NCI-H1048 (cell line): ENCODE data around the gene VRK3.

Source experiments
- DNase-seq: peaks from one replicate; lab custom pipeline; 2025; lab: John Stamatoyannopoulos, UW

VRK3 gene

DNA sequence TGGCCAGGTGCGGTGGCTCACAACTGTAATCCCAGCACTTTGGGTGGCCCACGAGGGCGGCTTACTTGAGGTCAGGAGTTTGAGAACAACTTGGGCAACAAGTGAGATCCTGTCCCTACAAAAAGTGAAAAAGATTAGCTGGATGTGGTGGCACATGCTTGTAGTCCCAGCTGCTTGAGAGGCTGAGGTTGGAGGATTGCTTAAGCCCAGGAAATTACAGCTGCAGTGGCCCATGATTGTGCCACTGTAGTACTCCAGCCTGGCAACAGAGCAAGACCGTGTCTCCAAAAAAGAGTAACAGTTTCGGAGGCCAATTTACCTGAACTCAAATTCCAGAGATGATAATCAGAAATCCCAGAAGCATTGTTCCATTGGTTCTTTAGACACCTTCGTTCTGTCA is 5.1 kb upstream of the VRK3 start:
- DNase-seq = no peak

DNA sequence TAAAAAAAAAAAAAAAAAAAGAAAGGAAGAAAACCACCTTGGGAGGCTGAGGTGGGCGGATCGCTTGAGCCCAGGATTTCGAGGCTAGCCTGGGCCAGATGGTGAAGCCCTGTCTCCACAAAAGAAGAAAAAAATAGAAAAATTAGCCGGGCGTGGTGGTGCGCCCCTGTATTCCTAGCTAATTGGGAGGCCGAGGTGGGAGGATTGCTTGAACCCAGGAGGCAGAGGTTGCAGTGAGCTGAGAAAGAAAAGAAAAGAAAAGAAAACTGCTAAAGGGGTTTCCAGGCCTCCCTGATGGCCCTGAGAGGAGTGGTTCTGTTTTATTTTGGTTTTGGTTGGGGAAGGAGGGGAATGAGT is 1.4 kb upstream of the VRK3 start:
- no peak for DNase-seq

DNA sequence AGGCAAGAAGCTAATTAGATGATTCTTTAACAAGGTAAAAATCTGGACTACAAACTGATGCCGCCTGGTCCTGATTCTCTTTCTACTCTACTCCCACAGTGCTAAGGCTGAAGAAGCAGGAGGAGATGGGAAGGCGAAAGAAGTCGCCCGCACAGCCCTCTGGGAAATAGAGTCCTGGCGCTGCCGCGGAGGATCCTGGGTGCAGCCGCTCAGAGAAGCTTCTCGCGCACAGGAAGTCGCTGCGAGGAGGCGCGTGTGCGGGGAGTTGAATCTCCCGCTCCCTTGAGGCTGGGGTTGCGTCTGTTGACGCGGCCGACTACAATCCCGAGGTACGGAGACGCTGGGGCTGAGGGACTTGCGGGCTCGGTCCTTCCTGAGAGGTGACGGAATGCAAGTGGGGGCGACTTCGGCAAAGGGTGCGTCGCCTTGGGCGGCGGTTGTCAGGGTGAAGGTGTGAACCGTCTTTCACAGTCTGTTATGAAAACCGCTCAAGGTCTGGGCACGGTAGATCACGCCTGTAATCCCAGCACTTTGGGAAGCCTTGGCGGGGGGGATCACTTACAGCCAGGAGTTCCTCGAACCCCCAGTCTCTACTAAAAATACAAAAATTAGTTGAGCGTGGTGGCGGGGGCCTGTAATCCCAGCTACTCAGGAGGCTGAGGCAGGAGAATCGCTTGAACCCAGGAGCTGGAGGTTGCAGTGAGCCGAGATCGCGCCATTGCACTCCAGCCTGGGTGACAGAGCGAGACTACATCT is 800 bp upstream of the VRK3 start, which contains the start of gene ZNF473:
ZNF473 (plus strand) TSS at position 212 of the 756 bp plus-strand sequence. CDS start 5,078 bp downstream, outside the sequence.
- peak; percentile 89 for DNase-seq

DNA sequence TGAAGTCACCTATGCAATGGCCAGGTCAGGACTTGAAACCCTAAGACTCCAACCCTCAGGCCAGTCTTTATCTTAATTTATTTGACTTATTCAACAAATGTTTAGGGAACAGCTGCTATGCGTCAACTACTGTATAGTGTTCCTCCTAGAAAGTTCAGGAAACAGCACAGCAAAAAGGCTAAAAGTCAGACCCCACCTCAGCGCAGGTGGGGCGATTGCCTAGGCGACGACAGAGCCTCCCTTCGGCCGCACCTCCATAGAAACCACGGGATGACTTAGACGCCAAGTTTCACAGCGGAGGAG is 502 bp downstream of the VRK3 start:
- no peak for DNase-seq

DNA sequence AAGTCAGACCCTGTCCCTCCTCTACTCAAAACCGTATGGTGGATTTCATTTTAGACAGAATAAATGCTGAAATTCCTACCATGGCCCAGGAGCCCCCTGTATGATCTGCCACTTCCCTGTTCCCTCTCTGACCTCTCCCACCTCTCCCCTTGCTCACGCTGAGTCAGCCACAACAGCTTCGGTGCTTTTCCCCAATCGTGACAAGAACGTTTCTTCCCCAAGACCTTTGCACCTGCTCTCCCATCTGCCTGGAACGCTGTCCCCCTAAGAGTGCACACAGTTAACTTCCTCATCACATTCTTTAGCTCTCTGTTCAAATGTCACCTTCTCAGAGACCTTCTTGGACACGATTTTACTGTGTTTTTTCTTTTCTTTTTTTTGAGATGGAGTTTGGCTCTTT is 2.3 kb downstream of the VRK3 start:
- no peak for DNase-seq

DNA sequence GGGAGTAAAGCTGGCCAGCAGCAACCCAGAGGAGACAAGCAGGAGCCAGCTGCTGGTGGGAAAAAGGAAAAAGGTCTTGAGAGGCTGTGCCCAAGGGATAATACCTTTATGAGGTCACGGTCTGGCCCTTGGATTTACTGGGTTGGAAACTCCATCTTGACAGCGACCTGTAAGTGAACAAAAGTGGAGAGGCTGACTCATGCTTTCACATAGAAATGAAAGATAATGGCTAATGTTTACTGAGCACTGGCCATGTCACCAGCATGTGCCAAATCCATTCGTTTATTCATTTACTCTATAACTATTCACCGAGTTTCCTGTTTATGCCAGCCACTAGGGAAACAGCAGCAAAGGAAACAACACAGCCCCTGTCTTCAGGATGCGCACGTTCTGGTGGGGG is 4.7 kb downstream of the VRK3 start:
- DNase-seq = no peak

DNA sequence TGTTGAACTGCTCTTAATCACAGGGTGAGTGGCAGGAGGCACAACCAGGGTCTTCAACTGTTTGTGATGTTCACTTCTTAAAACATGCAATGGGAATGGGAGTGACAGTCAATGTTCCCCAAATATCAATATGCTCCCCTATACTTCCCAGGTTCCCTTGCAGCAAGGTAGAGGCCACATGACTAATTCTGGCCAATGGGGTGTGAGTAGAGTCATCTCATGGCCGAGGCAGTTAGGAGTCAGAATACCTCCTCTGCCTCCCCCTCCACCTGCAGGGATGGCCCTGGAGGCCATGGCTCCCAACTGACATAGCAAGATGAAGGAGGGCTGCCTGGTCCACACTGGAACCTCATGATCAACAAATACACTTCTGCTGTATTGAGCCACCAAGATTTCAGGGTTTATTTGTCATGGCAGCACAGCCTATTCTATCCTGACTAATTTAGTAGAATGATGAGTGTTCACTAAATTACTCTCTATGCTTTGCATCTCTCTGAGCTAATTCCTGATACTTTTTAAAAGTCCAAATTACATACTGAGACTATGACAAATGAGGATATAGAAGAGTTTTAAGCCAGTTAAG is 8.9 kb downstream of the VRK3 start:
- no peak for DNase-seq

DNA sequence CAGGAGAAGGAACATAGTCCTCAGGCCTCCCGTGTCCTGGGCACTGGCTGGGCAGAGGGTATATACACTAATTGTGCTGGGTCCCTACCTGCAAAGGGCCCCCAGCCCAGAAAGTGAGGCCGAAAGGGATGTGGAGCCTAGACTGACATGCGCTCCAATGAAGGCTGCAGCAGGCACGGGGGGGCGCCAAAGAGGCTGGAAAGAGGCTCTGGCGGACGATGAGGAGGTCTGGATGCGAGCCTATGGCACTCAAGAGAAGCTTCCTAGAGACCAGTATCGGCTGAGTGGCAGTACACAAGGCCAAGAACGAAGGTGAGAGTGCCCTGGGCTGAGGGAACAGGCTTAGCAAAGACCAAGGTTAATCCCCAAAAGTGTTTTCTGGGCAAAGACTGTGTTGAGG is 16.6 kb downstream of the VRK3 start:
- no peak for DNase-seq

DNA sequence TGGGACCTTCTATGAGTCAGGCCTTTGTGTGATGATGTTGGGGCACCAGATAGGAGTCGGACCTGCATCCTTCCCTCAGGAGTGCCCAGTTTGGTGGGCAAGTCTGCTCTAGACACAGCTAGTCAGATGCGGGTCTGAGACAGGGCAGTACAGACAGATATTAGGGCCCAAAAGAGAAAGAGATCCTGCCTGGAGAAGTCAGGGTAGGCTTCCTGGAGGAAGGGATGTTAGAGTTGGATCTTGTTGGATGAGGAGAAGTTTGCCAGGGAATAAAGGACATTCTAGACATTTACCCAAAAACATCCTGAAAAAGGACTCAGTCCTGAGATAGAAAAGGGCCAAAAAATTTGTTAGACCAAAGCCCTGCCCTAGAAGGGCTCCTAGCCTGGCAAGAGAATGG is 17.2 kb downstream of the VRK3 start:
- no peak for DNase-seq

DNA sequence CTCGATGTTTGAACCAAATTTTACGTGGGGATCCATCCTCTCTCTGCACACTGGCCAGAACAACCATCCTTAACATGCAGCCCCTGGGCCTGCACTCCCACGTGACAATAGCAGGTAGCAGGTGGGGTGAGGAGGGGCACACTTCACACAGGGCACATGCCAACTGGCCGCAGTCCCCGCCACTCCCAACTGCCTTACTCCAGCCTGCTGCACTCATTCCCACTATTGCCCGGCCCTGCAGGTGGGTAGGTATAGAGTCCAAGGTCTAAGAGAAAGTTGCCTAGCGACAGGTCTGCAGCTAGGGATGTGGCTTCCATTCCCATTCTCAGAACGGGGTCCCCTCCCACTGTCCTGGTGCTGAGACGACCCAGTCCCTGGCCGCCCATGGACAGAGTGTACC is 18.0 kb downstream of the VRK3 start:
- DNase-seq = no peak

DNA sequence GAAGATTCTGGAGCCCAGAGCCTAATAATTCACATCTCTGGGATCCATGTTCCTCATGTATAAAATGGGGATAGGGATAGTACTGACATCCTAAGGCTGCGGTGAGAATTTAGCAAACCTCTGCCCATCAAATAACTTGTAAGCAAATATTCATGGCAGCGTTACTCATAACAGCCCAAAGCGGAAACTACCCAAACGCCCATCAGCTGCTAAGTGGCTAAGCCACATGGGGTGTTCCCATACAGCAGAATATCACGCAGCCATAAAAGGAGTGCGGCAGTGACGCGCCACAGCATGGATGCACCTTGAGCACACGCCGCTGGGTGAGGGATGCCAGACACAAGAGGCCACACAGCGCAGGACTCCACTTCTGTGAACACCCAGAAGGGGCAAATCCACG is 19.7 kb downstream of the VRK3 start:
- DNase-seq = no peak

DNA sequence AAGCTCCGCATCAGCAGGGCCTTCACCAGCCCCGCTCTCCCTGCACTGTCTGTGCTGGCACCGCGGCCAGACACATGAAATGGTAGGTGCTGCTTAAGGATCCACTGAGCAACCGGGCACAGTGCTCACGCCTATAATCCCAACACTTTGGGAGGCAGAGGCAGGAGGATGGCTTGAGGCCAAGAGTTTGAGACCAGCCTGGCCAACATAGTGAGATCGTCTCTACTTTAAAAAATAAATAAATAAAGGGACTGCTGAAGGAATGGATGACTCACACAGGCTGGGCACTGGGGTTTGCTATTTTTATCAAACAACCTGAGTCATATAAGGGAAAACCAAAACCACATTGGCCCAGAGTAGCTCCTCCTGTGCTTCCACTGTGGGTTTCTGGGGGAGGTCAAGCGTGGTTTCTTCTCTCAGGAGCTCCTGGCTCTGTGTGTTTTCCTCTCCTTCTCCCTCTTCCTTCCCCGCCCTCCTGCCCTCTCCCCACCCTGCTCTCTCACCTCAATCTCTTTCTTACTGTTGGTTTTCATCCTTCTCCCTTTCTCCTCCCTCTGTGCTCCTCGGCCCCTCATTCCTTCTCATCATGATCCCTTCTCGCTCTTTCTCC is 21.3 kb downstream of the VRK3 start:
- DNase-seq = no peak

DNA sequence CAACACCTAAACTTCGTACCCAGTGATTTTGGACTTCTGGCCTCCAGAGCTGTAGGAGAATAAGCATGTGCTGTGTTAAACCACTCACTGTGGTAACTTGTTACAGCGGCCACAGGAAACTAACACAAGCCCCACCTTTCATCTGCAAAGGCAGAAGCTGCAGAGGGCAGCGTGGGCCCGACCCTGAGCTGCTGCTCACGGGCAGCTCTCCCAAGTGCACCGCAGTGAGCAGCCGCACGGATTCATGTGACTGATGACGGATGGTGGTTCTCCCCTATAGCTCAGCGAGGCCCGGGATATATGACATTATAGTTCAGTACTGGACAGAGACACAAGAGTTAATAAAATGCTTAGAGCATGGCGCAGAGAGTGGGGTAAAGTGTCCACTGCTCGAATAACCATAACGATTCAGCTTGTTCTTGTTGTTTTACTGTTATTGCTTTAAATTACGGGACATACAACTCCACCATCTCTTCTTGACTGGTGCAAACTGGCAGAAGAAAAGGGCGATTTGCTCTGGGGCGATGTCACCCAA is 21.9 kb downstream of the VRK3 start:
- DNase-seq = no peak

DNA sequence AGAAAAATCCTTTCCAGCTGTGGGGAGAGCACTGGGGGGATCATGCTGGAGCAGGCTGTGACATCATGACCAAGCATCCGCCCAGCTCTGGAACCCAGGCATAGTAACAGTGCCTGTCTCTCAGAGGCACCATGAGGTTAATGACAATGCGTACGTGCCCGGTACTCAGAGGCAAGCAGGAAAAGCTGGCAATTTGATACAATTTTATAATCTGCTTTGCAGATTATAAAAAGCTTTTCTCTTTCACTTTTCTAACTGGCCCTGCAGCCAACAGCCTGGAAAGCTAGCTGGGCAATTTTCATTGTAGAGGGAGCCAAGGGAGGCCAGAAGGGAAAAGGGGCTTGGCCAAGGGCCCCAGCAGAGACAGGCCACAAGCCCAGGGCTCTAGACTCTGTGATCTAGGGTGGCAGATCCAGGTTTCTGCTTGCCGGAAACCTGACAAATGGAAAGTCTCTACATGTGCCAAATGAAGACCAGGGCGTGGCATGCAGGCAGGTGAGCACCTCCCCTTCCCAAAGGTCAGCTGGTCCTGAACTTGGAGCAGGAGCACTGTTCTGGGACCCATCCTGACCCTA is 22.7 kb downstream of the VRK3 start:
- DNase-seq = no peak

DNA sequence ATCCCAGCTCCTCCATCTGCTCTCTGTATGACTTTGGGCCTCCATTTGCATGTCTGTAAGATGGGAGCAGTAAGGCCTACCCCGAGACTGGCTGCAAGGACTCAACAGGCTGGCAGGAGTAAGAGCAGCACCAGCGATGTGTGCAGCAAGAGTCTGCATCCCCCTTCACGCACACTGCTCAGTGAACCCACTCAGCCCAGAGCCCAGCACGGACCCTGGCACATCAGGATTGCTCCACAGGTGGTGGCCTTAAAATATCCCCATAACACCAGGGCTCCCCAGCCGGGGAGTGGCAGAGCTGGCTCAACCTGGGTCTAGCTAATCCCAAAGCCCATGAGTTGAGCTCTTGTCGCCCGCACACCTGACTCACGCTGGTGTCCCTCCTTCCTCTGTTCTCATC is 23.4 kb downstream of the VRK3 start:
- no peak for DNase-seq

DNA sequence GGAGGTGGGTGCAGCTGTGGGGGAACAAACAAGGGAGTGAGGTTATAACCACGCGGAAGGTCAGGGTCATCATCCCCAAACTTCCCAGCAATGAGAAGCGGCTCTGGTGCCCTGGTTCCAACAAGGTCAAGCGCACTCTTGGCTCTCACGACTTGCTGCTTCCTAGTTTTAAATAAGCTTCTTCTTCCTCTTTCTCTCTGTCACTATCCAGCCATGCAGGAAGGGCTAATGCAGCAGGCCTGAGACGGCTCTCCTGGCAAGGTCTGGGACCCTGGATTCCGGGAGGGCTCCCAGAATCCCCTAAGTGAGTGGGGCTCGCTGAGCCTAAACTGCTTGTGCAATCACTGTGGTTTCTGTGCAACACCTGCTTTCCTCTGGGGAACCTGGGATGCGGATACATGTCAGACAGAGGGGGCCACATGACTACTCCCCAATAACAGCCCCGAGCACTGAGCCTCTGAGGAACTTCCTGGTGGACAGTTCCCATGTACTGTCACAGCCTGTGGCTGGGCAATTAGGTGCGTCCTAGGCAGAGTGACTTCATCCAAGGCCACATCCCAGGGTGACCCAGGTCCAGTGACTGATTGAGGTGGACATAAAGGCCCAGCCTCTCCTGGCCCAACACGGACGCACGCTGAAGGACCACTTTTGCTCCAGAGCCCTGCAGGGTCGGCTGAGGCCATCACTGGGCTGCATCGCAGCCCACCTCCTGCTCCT is 24.2 kb downstream of the VRK3 start:
- no peak for DNase-seq

DNA sequence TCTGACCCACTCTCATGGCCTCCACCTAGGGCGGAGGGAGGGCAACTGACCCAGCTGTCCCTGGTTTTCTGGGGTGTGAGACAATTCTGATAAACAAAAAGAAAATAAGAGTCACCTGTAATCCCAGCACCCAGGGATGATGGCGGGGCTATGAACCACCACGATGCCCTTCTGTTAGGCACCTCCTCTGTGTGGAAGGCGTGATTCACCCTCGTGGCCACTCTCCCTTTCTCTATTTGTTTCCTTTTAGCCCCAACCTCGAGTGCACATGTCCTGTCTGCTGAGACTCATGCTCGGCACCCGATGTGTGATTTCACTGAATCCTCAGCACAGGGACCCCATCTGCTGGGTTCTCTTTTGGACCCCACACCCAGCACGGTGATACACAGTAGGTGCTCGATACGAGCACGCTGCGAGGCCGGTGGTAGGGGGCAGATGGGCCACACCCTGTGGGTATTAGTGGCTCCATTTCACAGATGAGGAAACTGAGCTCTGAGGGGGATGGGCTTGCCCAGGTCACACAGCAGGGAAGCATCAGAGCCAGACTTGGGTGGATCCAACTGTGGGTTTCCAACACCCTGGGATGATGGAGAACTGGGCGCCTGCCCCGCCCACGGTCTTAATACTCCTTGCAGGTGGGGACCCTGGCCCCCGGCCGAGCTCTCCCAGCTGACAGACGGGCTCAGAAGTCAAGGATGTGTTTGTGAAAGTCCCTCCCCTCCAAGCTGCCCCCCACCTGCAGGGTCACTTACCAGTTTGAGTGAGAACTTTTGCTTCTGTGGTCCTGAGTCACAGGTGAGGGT is 24.9 kb downstream of the VRK3 start:
- no peak for DNase-seq

DNA sequence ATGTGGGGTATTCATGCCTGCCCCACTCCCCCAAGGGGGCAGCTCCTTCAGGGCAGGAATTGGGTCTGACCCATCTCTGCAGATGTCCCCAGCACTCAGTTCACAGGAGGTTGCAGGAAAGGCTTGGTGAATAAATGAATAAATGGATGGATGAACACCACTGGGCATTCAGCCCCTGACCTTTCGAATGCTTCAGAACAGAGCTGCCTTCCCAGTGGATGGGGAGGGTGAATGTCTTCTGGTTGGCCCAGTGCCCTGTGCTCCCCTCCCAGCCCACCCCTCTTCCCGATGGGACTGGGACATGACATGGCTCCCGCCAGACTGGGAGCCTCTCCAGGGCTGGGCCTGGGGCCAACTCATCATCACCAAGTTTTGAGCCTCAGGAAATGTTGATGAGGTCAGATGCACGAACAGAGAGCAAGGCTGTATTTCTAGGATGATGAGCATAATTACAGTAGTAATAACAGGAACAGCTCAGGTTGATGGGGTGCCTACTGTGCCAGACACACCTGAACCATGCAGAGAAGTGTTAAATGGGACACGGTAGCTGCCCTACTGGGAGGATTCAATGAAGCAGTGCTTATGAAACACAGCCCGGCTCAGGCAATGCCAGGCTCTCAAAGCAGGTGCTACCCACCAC is 25.7 kb downstream of the VRK3 start:
- DNase-seq = no peak

DNA sequence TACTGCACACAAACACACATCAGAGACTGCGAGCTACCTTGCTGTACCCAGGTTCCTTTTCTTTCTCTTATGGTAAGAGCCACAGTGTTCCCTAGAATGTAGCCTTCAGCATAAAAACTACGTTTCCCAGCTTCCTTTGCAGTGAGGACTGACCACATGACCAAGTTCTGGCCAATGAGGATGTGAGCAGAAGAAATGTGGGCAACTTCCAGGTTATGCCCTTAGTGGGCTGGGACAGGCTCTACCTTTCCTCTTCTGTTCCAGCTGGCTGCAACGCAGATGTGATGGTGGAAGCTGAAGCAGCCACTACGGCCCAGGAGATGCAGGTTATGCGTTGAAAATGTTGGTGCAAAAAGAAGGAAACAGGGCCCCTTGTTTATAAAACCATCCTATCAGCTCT is 27.5 kb downstream of the VRK3 start:
- DNase-seq = no peak

DNA sequence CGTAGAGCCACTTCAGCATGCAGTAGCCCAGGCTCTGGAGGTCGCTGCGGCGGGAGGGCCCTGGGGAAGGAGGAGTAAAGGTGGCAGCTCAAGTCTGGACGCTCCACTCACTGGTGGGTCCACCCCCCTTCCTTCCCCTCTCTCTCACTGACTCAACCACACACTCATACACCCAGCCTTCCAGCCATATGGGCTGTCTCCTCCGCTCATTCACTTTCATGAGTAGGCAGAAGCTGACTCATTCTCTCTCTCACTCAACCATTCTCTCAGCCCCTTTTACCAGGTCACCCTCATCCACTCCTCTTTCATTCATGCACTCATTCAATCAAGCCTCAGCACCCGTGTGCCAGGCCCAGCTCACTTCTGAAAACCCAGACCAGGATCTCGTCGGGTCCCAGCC is 36.7 kb downstream of the VRK3 start:
- no peak for DNase-seq

DNA sequence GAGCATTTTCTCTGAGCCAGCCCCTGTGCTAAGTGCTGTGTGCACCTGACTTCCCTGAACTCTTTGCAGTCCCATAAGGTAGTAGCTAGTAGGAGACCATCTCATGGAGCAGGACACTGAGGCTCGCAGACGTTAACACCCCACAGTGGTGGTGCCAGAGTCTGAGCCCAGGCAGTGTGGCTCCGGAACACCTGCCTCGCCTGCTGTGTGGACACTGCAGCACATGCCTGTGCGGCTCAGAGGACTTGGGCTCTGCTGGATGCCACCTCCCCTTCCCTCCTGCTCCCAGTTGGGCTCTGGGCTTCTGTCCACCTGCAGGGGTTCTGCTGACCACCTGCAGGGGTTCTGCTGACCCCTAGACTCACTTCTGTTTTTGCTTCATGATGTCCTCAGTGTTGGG is 37.2 kb downstream of the VRK3 start:
- DNase-seq = no peak
